Tibial artery (tissue), 4 donors: Measurements from ENCODE around the gene SOBP.

ENCODE experiments used
- DNase-seq, 2 donors: peaks; one replicate each; pipeline ENCODE4 v3.0.0-alpha.2; 2019
- H3K27ac ChIP-seq, 2 donors: fragments of 200-600 bp; sonication (generic) in 1 of 2; 1 replicate in 1 of 2; 2 replicates in 1 of 2; pipeline ENCODE4 v1.5.1; 2018 to 2019; ENCODE audit warnings: mild to moderate bottlenecking in 1 of 2
- H3K27me3 ChIP-seq, 2 donors: fragments of 200-600 bp; sonication (generic) in 1 of 2; one replicate each; pipeline versions ENCODE4 v1.5.1 to v1.6.0; 2016 to 2019
- H3K36me3 ChIP-seq, 3 donors: fragments of 200-600 bp; sonication (generic) in 2 of 3; one replicate each; pipeline ENCODE4 v1.5.1; 2016 to 2019; ENCODE audit warnings: mild to moderate bottlenecking in 2 of 3
- H3K4me1 ChIP-seq, 4 donors: fragments of 200-600 bp; sonication (generic) in 2 of 4; 1 replicate in 3 of 4; 2 replicates in 1 of 4; pipeline ENCODE4 v1.5.1; 2016 to 2019
- H3K4me3 ChIP-seq, 2 donors: fragments of 200-600 bp; sonication (generic) in 1 of 2; 1 replicate in 1 of 2; 2 replicates in 1 of 2; pipeline ENCODE4 v1.5.1; 2018 to 2019; ENCODE audit warnings: mild to moderate bottlenecking in 2 of 2
- H3K9me3 ChIP-seq, 3 donors: fragments of 200-600 bp; sonication (generic) in 1 of 3; one replicate each; pipeline ENCODE4 v1.5.1; 2016 to 2019
- CTCF ChIP-seq, 2 experiments: fragments of 200-600 bp in 1 of 2; fragments of 450-650 bp in 1 of 2; IDR thresholded peaks; one replicate each; pipeline ENCODE4 v1.5.1; 2017 to 2019; ENCODE audit warnings: antibody characterized with exemption in 2 of 2, mild to moderate bottlenecking in 1 of 2, moderate library complexity in 1 of 2
- intact Hi-C: fragments of 100-400 bp; cut with DNase I; formaldehyde crosslinking; loops from one replicate; pipeline ENCODE4 v1.15.0; 2023; ENCODE audit warnings: low total_unique reads

Gene SOBP

DNA sequence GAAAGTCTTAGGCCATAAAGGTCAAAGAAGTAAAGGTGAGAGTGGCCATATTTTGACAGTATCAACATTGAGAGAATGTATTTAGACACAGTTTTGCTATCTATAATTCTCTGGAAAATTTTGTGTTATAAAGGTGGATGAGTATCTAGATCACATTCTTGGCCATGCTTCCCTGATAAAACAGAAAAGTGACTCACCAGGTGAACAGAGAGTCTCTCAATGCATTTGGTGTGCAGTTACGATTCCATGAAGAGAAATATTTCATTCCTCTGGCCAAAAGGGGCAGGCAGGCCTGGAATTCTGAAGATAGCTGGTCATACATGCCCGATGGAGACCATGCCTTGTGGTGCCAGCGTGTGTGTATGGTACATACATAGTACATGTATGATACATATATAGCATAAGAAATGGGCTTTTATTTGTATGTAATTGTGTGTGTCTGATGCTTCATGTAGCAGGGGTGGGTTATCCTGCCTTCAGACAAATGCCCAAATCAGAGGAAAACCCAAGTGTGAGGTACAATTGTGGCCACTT lies 164.0 kb downstream of the SOBP start:
- H3K4me3 ChIP-seq: no peak overlapping the region
- no peaks in the 10 kb centered on the region for H3K4me1 ChIP-seq
- DNase-seq: no peak
- intact Hi-C loops: no loop called here
- peaks cover 0 to 3% (median 0%) of the 10 kb centered on the region in 3 donors for H3K9me3 ChIP-seq
- H3K27me3 ChIP-seq: no peaks in the 10 kb centered on the region
- no peak for TF ChIP-seq CTCF (IDR thresholded peaks at IDR 0.05)
- H3K27ac ChIP-seq: no peak overlapping the region
- peaks cover 0 to 9% (median 0%) of the 10 kb centered on the region in 3 donors for H3K36me3 ChIP-seq

- intact Hi-C loops: no loop called here
- DNase-seq: no peak
- no peaks in the 10 kb centered on the region for H3K4me1 ChIP-seq
- no peak overlapping the region for H3K4me3 ChIP-seq
- TF ChIP-seq CTCF (IDR thresholded peaks at IDR 0.05): no peak
- H3K27me3 ChIP-seq: no peaks in the 10 kb centered on the region
- H3K9me3 ChIP-seq: peaks cover 0 to 3% (median 0%) of the 10 kb centered on the region in 3 donors
- H3K36me3 ChIP-seq: peaks cover 0 to 11% (median 0%) of the 10 kb centered on the region in 3 donors
- H3K27ac ChIP-seq: no peak overlapping the region
Observed at GRCh38 chr6:107654764-107655163, 164.8 kb downstream of the SOBP start.

GRCh38 chr6:107655245-107655644 lies 165.3 kb downstream of the SOBP start:
- TF ChIP-seq CTCF (IDR thresholded peaks at IDR 0.05): peak in 1 of 2 experiments; percentile 20
- no peak for DNase-seq
- Histone ChIP-seq H3K27me3 (no peaks in the 10 kb centered on the region), H3K27ac (no peak overlapping the region), H3K36me3 (peaks cover 0 to 15% (median 0%) of the 10 kb centered on the region in 3 donors), H3K9me3 (peaks cover 0 to 3% (median 0%) of the 10 kb centered on the region in 3 donors), H3K4me1 (no peaks in the 10 kb centered on the region), H3K4me3 (no peak overlapping the region)
- intact Hi-C loops: no loop called here

DNA sequence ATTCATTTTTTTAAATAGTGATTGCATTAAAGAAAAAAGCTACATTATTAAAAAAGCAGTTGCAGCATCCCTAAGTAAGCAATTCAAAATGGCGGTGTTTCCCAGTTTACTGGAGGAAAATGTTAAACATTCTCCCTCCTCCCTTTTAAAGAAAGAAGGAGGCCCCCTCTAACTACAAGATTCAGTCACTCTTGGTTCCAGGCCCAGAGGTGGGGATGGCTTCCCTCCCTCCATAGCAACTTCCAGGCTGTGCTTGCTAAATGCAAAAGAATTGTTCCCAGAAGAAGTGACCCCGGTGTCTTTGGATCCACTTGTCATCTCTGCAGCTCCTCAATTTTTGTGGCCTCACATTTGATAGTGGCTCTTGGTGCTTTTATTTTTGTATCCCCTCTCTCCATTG lies 165.9 kb downstream of the SOBP start:
- intact Hi-C loops: no loop called here
- no peak for TF ChIP-seq CTCF (IDR thresholded peaks at IDR 0.05)
- H3K4me3 ChIP-seq: no peak overlapping the region
- H3K9me3 ChIP-seq: peaks cover 0 to 3% (median 0%) of the 10 kb centered on the region in 3 donors
- DNase-seq: no peak
- H3K27ac ChIP-seq: no peak overlapping the region
- no peaks in the 10 kb centered on the region for H3K4me1 ChIP-seq
- H3K36me3 ChIP-seq: peaks cover 0 to 20% (median 1%) of the 10 kb centered on the region in 3 donors
- no peaks in the 10 kb centered on the region for H3K27me3 ChIP-seq

GRCh38 chr6:107656401-107656800 lies 166.5 kb downstream of the SOBP start:
- intact Hi-C loops: no loop called here
- TF ChIP-seq CTCF (IDR thresholded peaks at IDR 0.05): no peak
- peaks cover 0 to 3% (median 0%) of the 10 kb centered on the region in 3 donors for H3K9me3 ChIP-seq
- H3K27ac ChIP-seq: no peak overlapping the region
- H3K36me3 ChIP-seq: peaks cover 4 to 24% (median 5%) of the 10 kb centered on the region in 3 donors
- no peaks in the 10 kb centered on the region for H3K27me3 ChIP-seq
- DNase-seq: no peak
- H3K4me1 ChIP-seq: no peaks in the 10 kb centered on the region
- no peak overlapping the region for H3K4me3 ChIP-seq

GRCh38 chr6:107656883-107657282 lies 167.0 kb downstream of the SOBP start:
- no peak overlapping the region for H3K27ac ChIP-seq
- intact Hi-C loops: no loop called here
- no peak for TF ChIP-seq CTCF (IDR thresholded peaks at IDR 0.05)
- peaks cover 0 to under 1% (median 0%) of the 10 kb centered on the region in 3 donors for H3K9me3 ChIP-seq
- no peaks in the 10 kb centered on the region for H3K27me3 ChIP-seq
- H3K36me3 ChIP-seq: peaks cover 4 to 24% (median 7%) of the 10 kb centered on the region in 3 donors
- no peaks in the 10 kb centered on the region for H3K4me1 ChIP-seq
- DNase-seq: no peak
- H3K4me3 ChIP-seq: no peak overlapping the region
